A549 (cell line): ENCODE measurements around the gene LPIN3.

ENCODE experiments used
- CBX8 ChIP-seq: fragments of 200-600 bp; sonication (generic); IDR thresholded peaks from 2 replicates; pipeline ENCODE4 v1.6.1; 2016
- CTCF ChIP-seq: fragments of >200 bp; sonication (Bioruptor Twin); formaldehyde crosslinking; IDR thresholded peaks from 3 replicates; pipeline ENCODE4 v1.5.1; 2016
- HDAC2 ChIP-seq: fragments of 200-600 bp; sonication (generic); IDR thresholded peaks from 2 replicates; pipeline ENCODE4 v1.6.1; 2016
- MYC ChIP-seq: IDR thresholded peaks from 2 replicates; pipeline ENCODE4 v1.6.1; 2012; ENCODE audit warnings: mild to moderate bottlenecking, inconsistent platforms, low read length, improper control_type of control experiment, borderline replicate concordance

- TF ChIP-seq MYC (no peak), HDAC2 (no peak), CTCF (no peak), CBX8 (no peak)
Observed at GRCh38 chr20:41316051-41316450, 24.6 kb upstream of the LPIN3 start.
